IPS-NIHi7 (cell line): ENCODE data around the gene BCS1L.
A peak's percentile ranks its signal among the peaks of the same experiment; 100 is the strongest.

Experiments
- DNase-seq: peaks from one replicate; pipeline ENCODE4 v3.0.0; 2012; ENCODE audit warnings: mixed read lengths; ENCODE audit errors: extremely low spot score

BCS1L gene

GRCh38 chr2:218659258-218659987 is at the start of gene BCS1L, which contains the start of gene ZNF142:
TSS of gene BCS1L (plus strand) at chr2:218659683. CDS start at chr2:218660988, 1,305 bp downstream.
TSS of gene ZNF142 (minus strand) at chr2:218659623. CDS start at chr2:218656429, 3,194 bp downstream.
- peak; percentile 93 for DNase-seq

GRCh38 chr2:218615868-218616315 is 43.6 kb upstream of the BCS1L start:
- no peak for DNase-seq

GRCh38 chr2:218618102-218618860 is 41.2 kb upstream of the BCS1L start:
- no peak for DNase-seq

- no peak for DNase-seq
These were observed 38.5 kb upstream of the BCS1L start for GRCh38 chr2:218621007-218621406.

- no peak for DNase-seq
These were observed 36.7 kb upstream of the BCS1L start for GRCh38 chr2:218622606-218623365.

- DNase-seq = no peak
These were observed 36.1 kb upstream of the BCS1L start for GRCh38 chr2:218623366-218623705.

- DNase-seq = no peak
These were observed 33.1 kb upstream of the BCS1L start for GRCh38 chr2:218626369-218626768.

- DNase-seq = no peak
These were observed 31.5 kb upstream of the BCS1L start for GRCh38 chr2:218627939-218628338.

- DNase-seq = no peak
These were observed 27.6 kb upstream of the BCS1L start for GRCh38 chr2:218631837-218632236.

GRCh38 chr2:218635719-218636118 is 23.8 kb upstream of the BCS1L start:
- DNase-seq = no peak

GRCh38 chr2:218638372-218638771 is 21.1 kb upstream of the BCS1L start:
- DNase-seq = no peak

GRCh38 chr2:218642121-218642656 is 17.3 kb upstream of the BCS1L start:
- DNase-seq = no peak

- DNase-seq = no peak
These were observed 16.7 kb upstream of the BCS1L start for GRCh38 chr2:218642786-218643185.

GRCh38 chr2:218643751-218644310 is 15.7 kb upstream of the BCS1L start:
- no peak for DNase-seq

GRCh38 chr2:218644721-218645120 is 14.8 kb upstream of the BCS1L start:
- DNase-seq = no peak

- DNase-seq = no peak
These were observed 14.4 kb upstream of the BCS1L start for GRCh38 chr2:218645126-218645525.

GRCh38 chr2:218648088-218648786 is 11.2 kb upstream of the BCS1L start:
- peak; percentile 80 for DNase-seq

- no peak for DNase-seq
These were observed 10.7 kb upstream of the BCS1L start for GRCh38 chr2:218648787-218649100.

GRCh38 chr2:218655751-218656150 is 3.7 kb upstream of the BCS1L start:
- DNase-seq = no peak

- DNase-seq = peak; percentile 80
These were observed 719 bp upstream of the BCS1L start for GRCh38 chr2:218658671-218659257.

- no peak for DNase-seq
These were observed 490 bp downstream of the BCS1L start for GRCh38 chr2:218659988-218660358.
